ENCODE data around the gene DUS1L. TPM values are rescaled to one million over a fixed set of nuclear protein-coding genes. Genes with fewer than 3 reads are reported as not detected.
A peak's percentile ranks its signal among the peaks of the same experiment; 100 is the strongest.

The DUS1L gene
- total and polyA plus RNA-seq, 2 donors (not counting 1 experiment from before 2014, with no cell fraction given) = 109 to 241 TPM

- Histone ChIP-seq H3K4me1 (ENCODE audit: control insufficient read depth in 2 of 2, insufficient read depth in 2 of 2, low read length in 2 of 2) (peaks cover 18 to 27% of the 10 kb centered on the region in 2 donors), H2AFZ (ENCODE audit: insufficient read depth, low read depth, low read length, poor library complexity, severe bottlenecking) (no peak overlapping the region), H3K4me3 (ENCODE audit: control extremely low read depth in 1 of 5, extremely low read depth in 1 of 5, insufficient read depth in 1 of 5, low read depth in 2 of 5, low read length in 4 of 5) (peak overlapping the region in 4 of 5 experiments; percentile 53 to 80 (median 64)), H3K9me3 (ENCODE audit: control extremely low read depth in 1 of 3, control insufficient read depth in 2 of 3, insufficient read depth in 1 of 3, low read length in 2 of 3) (peaks cover 0 to 4% (median 0%) of the 10 kb centered on the region in 3 donors), H3K27me3 (replicated peaks in 1 of 4; ENCODE audit: control extremely low read depth in 1 of 4, control insufficient read depth in 3 of 4, insufficient read depth in 4 of 4, low read length in 3 of 4) (no peaks in the 10 kb centered on the region), H3K4me2 (replicated peaks; ENCODE audit: low read depth, low read length, poor library complexity, severe bottlenecking) (peak overlapping the region; percentile 89), H4K20me1 (ENCODE audit: control insufficient read depth, insufficient read depth, low read length, poor library complexity, severe bottlenecking) (no peaks in the 10 kb centered on the region), H3K79me2 (ENCODE audit: control insufficient read depth, insufficient read depth, low read length) (peaks cover 16% of the 10 kb centered on the region), H3K36me3 (replicated peaks in 1 of 2; ENCODE audit: control extremely low read depth in 1 of 2, control insufficient read depth in 1 of 2, extremely low read depth in 1 of 2, insufficient read depth in 2 of 2, low read length in 1 of 2) (no peaks in the 10 kb centered on the region), H3K27ac (ENCODE audit: low read length in 2 of 2) (peak overlapping the region; percentile 75 to 79), H3K9ac (ENCODE audit: low read length) (peak overlapping the region; percentile 76)
- intact Hi-C loops (cut with micrococcal nuclease) = no loop called here
- peak overlapping the region; percentile 98 for H3K27ac Mint-ChIP-seq
- TF ChIP-seq EZH2 (IDR thresholded peaks at IDR 0.05; ENCODE audit: borderline replicate concordance, insufficient read depth, low read depth, low read length, poor library complexity, severe bottlenecking) = no peak
- TF ChIP-seq, protein P1, sequence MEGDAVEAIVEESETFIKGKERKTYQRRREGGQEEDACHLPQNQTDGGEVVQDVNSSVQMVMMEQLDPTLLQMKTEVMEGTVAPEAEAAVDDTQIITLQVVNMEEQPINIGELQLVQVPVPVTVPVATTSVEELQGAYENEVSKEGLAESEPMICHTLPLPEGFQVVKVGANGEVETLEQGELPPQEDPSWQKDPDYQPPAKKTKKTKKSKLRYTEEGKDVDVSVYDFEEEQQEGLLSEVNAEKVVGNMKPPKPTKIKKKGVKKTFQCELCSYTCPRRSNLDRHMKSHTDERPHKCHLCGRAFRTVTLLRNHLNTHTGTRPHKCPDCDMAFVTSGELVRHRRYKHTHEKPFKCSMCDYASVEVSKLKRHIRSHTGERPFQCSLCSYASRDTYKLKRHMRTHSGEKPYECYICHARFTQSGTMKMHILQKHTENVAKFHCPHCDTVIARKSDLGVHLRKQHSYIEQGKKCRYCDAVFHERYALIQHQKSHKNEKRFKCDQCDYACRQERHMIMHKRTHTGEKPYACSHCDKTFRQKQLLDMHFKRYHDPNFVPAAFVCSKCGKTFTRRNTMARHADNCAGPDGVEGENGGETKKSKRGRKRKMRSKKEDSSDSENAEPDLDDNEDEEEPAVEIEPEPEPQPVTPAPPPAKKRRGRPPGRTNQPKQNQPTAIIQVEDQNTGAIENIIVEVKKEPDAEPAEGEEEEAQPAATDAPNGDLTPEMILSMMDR (IDR thresholded peaks at IDR 0.05) = no peak
- peaks cover 21% of the 10 kb centered on the region for H3K4me1 Mint-ChIP-seq
- ChIA-PET CTCF (interaction anchor here (0.6 to 1.6 kb wide), 7 partner anchors 7 to 146 kb away, joined by 3 to 6 read pairs (median 3); partner anchors contain the start of genes DUS1L and FASN), POLR2A (interaction anchor here (1.4 to 1.7 kb wide), 2 partner anchors 68 to 101 kb away, joined by 4 to 12 read pairs; partner anchors contain the start of gene DCXR)
- no peaks in the 10 kb centered on the region for H3K27me3 Mint-ChIP-seq
- WGBS (ENCODE audit: insufficient coverage) = 93% methylated on average over 6 of the region's 13 CpGs
- no peak for DNase-seq
- ATAC-seq (ENCODE audit: low read depth) = no peak
- peak overlapping the region; percentile 23 for H3K4me3 Mint-ChIP-seq
- H3K9me3 Mint-ChIP-seq (ENCODE audit: insufficient read depth) = no peaks in the 10 kb centered on the region
These were observed 39.8 kb upstream of the DUS1L start for GRCh38 chr17:82105417-82105881.

GRCh38 chr17:82104797-82105416, 39.3 kb upstream of the DUS1L start:
- Mint-ChIP-seq H3K27me3 (no peaks in the 10 kb centered on the region), H3K4me3 (peak overlapping the region; percentile 23), H3K9me3 (ENCODE audit: insufficient read depth) (no peaks in the 10 kb centered on the region), H3K27ac (peak overlapping the region; percentile 70), H3K4me1 (peaks cover 26% of the 10 kb centered on the region)
- ATAC-seq (ENCODE audit: low read depth) = no peak
- Histone ChIP-seq H2AFZ (ENCODE audit: insufficient read depth, low read depth, low read length, poor library complexity, severe bottlenecking) (no peak overlapping the region), H3K4me3 (ENCODE audit: control extremely low read depth in 1 of 5, extremely low read depth in 1 of 5, insufficient read depth in 1 of 5, low read depth in 2 of 5, low read length in 4 of 5) (no peak overlapping the region), H3K27me3 (replicated peaks in 1 of 4; ENCODE audit: control extremely low read depth in 1 of 4, control insufficient read depth in 3 of 4, insufficient read depth in 4 of 4, low read length in 3 of 4) (no peaks in the 10 kb centered on the region), H4K20me1 (ENCODE audit: control insufficient read depth, insufficient read depth, low read length, poor library complexity, severe bottlenecking) (no peaks in the 10 kb centered on the region), H3K36me3 (replicated peaks in 1 of 2; ENCODE audit: control extremely low read depth in 1 of 2, control insufficient read depth in 1 of 2, extremely low read depth in 1 of 2, insufficient read depth in 2 of 2, low read length in 1 of 2) (no peaks in the 10 kb centered on the region), H3K4me1 (ENCODE audit: control insufficient read depth in 2 of 2, insufficient read depth in 2 of 2, low read length in 2 of 2) (peaks cover 18 to 32% of the 10 kb centered on the region in 2 donors), H3K4me2 (replicated peaks; ENCODE audit: low read depth, low read length, poor library complexity, severe bottlenecking) (peak overlapping the region; percentile 89), H3K9ac (ENCODE audit: low read length) (no peak overlapping the region), H3K9me3 (ENCODE audit: control extremely low read depth in 1 of 3, control insufficient read depth in 2 of 3, insufficient read depth in 1 of 3, low read length in 2 of 3) (peaks cover 0 to 4% (median 0%) of the 10 kb centered on the region in 3 donors), H3K27ac (ENCODE audit: low read length in 2 of 2) (no peak overlapping the region), H3K79me2 (ENCODE audit: control insufficient read depth, insufficient read depth, low read length) (peaks cover 16% of the 10 kb centered on the region)
- no peak for TF ChIP-seq EZH2 (IDR thresholded peaks at IDR 0.05; ENCODE audit: borderline replicate concordance, insufficient read depth, low read depth, low read length, poor library complexity, severe bottlenecking)
- TF ChIP-seq, protein P1 (IDR thresholded peaks at IDR 0.05) = no peak
- no peak for DNase-seq
- ChIA-PET CTCF (interaction anchor here (1.1 kb wide), 1 partner anchor 145 kb away, joined by 3 read pairs; no protein-coding TSS in a partner anchor), POLR2A (no interaction called here)
- intact Hi-C loops (cut with micrococcal nuclease) = no loop called here
- 96% methylated on average over 11 of the region's 11 CpGs for WGBS (ENCODE audit: insufficient coverage)
